Activated CD4-positive, alpha-beta T cell treated with anti-CD3 and anti-CD28 coated beads, Interleukin-2, amount 50 U/mL, for 24 hours (primary cell): Measurements from ENCODE around the gene DBF4.
"Not testable (repeated sequence)": the region's sequence is repeated elsewhere in the genome, so short reads cannot be mapped to it uniquely, and the experiment has no call there.

Experiments used
- DNase-seq, 2 donors: peaks; one replicate each; pipeline ENCODE4 v3.0.0-alpha.2; 2020; ENCODE audit warnings: low read depth in 1 of 2, low spot score in 1 of 2

DBF4 gene

DNA sequence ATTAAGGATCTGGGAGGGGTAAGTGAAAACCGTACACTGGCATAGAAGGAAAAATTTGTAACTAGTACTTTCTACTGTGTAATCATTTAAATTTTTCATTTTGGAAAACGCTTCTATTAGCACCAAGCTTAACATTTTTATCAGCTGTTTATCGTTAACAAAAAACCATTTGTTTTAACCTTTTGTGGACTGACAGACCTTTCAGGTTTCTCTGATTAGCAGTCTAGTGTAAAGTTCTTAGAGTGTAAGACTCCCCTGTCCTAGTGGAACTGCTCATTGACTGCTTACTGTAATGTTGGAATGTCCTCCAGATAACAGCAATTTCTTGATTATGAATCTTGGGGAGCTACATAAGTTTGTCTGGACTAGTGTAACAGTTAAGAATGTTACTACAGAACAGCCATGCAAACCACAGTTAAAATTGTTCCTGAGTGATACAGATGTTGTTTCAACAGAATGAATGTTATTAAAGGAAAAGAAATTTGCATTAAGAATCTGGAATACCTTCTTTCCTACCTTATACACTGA, 2.0 kb downstream of the DBF4 start:
- DNase-seq = no peak

DNA sequence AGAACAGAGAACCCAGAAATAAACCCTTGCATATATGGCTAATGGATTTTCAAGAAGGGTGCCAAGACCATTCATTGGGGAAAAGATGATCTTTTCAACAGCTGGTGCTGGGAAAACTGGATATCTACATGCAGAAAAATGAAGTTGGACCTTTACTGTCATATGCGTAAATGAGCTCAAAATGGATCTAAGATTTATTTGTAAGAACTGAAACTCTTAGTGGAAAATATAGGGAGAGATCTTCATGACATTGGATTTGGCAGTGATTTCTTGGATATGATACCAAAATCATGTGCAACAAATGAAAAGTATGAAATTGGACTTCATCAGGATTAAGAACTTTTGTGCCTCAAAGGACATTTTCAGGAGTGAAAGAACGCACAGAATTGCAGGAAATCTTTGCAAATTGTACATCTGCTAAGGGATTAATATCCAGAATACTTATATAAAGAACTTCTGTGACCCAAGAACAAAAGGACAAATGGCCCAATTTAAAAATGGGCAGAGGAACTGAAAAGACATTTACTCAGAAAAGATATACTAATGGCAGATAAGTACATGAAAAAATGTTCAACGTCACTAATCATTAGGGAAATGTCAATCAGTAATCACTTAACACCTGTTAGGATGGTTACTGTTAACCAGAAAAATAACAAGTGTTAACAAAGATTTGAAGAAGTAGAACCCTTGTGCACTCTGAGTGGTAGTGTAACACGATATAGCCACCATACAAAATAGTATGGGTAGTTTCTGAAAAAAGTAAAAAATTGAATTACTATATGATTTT, 6.1 kb downstream of the DBF4 start:
- DNase-seq = no peak

DNA sequence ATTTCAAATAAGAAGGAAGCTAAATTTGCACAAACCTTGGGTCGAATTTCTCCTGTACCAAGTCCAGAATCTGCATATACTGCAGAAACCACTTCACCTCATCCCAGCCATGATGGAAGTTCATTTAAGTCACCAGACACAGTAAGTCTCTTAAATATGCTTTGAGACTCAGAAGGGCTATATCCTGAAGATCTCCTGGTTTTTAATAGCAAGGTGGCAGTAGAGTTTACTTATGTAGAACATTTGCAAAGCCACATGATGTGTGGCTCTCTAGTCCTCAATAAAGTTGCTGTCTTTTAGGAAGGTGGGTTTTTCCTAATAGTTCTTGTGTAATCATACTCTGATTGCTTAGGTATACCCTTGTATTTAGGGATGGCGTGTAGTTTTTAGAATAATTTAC, 8.7 kb downstream of the DBF4 start:
- DNase-seq = no peak

DNA sequence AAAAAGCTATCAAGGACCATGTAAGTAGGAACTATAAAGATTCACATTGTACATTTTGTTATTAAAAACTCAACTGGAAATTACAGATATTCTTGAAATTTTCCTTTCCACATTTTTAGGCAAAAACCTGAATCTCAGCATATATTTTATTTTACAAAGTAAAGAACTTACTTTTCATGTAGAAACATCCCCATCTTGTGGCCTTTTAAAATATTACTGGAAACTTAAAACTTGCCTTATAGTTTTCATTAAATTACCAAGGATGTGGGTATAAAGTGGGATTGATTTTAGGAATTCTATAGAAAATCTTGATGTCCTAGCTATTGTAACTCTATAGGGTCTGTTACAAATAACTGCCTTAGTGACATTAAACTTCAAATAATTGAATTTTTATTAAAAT, 10.6 kb downstream of the DBF4 start:
- DNase-seq = no peak

DNA sequence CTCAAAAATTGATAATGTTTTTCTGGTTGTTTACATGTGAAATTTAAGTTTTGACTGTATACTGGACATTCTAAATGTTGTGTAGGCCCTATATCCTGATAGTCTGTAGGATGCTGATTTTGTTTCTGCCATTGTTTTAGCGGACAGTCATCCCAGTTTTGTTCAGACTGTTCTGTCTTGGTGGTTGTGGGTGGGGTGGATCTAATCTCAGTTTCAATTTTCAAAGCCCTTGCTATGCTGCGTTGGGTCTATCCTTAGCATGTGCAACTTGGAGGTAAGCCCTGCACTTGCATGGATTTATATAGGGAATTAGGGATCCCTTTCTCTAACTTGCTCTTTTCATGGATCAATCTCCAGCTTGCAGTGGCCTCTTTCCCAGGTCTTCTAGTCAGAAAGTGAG, 19.1 kb downstream of the DBF4 start:
- DNase-seq = no peak

DNA sequence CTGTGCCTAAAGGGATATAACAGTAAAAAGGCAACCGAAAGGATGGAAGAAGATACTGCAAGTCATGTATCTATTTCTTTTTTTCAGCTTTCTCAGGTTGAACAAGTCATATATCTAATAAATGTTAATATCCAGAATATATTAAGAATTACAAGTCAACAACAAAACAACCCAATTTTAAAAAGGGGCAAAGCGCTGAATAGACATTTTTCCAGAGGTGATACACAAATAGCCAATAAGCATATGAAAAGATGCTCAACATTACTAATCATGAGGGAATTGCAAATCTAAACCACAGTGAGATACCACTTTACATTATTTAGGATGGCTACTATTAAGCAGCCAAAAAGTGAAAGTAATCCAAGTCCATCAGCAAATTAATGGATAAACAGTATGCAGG, 23.0 kb downstream of the DBF4 start:
- no peak for DNase-seq

DNA sequence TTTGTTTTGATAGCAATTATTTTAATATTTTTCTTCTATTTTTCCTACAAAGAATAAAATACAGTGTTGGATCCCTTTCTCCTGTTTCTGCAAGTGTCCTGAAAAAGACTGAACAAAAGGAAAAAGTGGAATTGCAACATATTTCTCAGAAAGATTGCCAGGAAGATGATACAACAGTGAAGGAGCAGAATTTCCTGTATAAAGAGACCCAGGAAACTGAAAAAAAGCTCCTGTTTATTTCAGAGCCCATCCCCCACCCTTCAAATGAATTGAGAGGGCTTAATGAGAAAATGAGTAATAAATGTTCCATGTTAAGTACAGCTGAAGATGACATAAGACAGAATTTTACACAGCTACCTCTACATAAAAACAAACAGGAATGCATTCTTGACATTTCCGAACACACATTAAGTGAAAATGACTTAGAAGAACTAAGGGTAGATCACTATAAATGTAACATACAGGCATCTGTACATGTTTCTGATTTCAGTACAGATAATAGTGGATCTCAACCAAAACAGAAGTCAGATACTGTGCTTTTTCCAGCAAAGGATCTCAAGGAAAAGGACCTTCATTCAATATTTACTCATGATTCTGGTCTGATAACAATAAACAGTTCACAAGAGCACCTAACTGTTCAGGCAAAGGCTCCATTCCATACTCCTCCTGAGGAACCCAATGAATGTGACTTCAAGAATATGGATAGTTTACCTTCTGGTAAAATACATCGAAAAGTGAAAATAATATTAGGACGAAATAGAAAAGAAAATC, 31.0 kb downstream of the DBF4 start:
- not testable (repeated sequence) for DNase-seq

DNA sequence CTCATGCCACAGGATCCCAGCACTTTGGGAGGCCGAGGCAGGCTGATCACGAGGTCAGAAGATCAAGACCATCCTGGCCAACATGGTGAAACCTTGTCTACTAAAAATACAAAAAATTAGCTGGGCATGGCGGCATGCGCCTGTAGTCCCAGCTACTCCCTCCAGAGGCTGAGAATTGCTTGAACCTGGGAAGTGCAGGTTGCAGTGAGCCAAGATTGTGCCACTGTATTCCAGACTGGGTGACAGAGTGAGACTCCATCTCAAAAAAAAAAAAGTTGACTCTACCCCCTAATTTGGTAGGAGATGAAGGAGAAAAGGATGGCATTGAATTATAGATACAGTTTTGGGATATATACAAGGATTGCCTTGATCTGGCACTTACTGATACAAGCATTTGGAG, 32.5 kb downstream of the DBF4 start:
- not testable (repeated sequence) for DNase-seq

DNA sequence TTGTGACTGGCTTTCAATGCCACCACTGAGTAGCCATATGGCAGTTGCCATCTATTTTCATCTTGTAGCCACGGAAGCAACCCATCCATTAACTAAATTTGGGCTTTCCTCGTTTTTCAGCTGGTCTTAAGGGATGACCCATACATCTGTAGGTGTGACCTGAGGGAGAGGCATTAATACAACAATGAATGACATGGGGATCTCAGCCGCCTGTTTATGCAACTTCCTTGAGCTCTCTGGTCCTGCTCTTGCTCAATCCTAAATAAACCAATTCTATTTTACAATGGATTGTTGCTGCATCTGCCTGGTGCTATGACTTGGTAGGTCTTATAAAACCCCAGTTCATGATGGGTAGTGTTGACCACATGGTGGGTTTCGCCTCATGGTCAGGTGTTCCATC, 35.8 kb downstream of the DBF4 start:
- no peak for DNase-seq

DNA sequence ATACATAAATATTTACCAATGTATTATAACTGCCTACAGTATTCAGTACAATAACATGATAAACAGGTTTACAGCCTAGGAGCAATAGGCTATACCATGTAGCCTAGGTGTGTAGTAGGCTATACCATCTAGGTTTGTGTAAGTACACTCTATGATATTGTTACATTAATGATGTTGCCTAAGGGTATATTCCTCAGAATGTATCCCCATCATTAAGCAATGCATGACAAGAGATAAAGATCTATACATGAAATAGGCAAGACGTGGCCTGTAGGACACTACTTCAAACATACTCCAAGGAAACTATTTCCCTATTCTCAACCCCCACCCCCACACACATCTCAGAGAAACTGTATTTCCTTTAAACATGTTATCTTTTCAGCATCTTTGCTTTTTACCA, 42.4 kb downstream of the DBF4 start:
- no peak for DNase-seq

DNA sequence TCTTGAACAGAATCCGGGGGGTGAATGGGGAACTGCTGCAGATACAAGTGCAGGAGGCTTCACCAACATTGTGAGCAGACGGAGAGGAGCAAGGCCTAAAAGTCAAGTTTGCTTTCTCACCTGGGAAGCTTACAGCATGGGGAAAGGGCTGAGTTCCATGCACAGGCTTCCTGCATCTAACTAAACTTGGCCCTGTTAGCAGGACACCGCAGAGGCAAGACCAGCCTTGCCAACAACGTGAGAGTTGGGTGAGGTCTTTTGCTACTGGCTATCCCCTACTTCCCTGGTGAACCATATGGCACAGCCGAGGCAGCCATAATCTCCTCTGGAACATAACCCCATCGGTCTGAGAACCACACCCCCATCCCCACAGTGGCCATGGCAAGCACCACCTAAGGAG, 43.6 kb downstream of the DBF4 start:
- no peak for DNase-seq

DNA sequence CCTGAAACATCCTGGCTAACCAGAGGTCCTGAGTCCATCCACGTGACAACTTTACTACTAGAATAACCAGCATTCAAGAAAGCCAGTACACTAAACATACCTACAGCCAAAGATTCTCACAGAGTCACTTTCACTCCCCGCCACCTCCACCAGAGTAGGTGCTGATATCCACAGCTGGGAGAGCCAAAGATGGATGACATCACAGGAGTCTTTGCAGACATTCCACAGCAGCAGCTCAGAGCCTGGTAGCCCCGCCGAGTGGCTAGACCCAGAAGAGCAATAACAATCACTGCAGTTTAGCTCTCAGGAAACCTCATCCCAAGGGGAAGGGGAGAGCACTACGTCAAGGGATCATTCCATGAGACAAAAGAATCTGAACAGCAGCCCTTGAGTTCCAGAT, 44.3 kb downstream of the DBF4 start:
- no peak for DNase-seq

DNA sequence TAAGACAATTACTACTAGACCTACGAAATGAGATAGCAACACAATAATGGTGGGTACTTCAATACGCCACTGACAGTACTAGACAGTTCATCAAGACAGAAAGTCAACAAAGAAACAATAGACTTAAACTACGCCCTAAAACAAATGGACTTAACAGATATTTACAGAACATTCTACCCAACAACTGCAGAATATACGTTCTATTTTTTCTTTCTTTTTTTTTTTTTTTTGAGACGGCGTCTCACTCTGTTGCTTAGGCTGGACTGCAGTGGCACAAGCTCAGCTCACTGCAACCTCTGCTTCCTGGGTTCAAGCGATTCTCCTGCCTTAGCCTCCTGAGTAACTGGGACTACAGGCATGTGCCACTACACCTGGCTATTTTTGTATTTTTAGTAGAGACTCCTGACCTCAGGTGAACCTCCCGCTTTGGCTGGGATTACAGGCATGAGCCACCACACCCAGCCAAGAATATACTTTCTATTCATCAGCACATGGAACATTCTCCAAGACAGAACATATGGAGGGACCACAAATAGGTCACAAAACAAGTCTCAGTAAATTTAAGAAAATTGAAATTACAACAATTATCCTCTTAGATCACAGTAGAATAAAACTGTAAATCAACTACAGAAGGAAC, 46.6 kb downstream of the DBF4 start:
- DNase-seq = not testable (repeated sequence)

DNA sequence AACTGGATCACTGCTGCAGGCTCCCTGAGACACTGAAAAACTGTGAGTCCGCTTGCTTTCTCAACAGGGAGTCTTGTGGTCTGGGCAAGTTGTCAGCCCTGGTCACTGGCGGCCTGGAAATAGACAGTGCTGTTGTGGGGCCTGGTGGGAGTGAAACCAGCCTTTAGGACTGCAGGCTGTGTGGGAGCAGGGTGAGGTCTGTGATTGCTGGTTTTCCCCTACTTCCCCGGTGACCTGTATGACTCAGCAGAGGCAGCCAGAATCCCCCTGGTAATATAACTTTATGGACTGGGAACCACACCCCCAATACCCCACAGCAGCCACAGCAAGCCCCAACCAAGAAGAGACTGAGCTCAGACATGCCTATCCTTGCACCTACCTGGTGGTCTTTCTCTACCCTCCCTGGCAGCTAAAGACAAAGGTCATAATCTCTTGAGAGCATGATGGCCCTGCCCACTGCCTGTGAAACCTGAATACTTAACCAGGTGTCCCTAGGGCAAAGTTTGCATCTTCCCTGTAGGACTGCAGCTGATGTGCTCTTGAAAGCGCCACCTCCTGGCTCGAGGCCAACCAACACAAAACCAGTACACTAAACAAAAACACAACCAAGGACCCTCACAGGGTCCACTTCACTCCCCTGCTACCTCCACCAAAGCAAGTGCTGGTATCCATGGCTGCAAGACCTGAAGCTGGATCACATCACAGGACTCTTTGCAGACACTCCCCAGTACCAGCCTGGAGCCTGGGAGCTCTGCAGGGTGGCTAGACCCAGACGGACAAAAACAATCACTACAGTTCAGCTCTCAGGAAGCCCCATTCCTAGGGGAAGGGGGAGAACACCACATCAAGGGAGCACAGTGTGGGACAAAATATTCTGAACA, 50.5 kb downstream of the DBF4 start:
- DNase-seq = no peak

DNA sequence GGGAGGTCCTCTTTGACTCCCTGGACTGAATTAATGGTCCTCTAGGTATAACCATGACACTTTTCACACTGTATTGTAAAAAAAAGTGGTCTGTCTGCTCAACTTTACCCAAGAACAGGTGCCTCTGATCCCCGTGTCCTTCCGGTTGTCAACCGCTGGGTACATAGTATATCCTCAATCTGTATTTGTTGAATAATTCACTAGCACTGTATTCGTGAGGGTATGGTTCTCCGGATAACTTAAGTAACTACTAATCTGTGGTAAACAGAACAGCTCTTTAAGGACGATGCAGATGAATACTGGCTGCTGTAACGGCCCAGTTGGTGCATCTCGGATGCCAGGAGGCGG, 57.3 kb downstream of the DBF4 start:
- no peak for DNase-seq

DNA sequence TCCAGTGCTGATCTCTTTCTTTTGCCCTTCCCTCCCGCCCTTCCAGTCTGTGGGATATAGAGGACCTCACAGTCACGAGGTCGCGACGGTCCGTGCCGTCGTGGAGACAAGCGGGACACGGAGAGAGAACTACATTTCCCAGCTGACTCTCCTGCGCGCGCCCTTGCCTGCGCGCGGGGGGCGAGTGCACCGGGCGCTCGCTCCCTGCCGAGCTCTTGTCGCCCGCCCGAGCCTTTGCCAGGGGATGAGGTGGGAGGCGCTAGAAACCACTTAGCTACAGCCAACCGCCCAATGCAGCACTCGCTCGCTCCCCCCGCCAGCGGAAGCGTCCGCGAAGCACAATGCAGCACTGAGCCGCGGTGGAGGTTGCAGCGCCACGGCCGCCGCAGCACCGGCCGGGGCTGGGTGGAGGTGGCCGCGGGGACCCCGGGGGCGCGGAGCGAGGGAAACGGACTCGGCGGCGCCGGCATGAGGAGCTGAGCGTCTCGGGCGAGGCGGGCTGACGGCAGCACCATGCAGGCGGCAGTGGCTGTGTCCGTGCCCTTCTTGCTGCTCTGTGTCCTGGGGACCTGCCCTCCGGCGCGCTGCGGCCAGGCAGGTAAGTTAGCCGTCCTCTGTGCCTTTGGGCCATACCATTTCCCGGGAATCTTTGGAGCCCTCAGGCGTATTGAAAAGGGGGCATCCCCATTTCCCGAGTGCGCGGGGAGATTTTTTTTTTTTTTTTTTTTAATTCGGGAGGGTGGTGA, 57.8 kb downstream of the DBF4 start, which contains the start of gene ADAM22:
Gene ADAM22, plus strand, starts transcription at position 299 of the 746 bp plus-strand sequence. Its CDS starts 215 bp downstream, at position 514.
- peak; percentile 46 to 56 for DNase-seq

DNA sequence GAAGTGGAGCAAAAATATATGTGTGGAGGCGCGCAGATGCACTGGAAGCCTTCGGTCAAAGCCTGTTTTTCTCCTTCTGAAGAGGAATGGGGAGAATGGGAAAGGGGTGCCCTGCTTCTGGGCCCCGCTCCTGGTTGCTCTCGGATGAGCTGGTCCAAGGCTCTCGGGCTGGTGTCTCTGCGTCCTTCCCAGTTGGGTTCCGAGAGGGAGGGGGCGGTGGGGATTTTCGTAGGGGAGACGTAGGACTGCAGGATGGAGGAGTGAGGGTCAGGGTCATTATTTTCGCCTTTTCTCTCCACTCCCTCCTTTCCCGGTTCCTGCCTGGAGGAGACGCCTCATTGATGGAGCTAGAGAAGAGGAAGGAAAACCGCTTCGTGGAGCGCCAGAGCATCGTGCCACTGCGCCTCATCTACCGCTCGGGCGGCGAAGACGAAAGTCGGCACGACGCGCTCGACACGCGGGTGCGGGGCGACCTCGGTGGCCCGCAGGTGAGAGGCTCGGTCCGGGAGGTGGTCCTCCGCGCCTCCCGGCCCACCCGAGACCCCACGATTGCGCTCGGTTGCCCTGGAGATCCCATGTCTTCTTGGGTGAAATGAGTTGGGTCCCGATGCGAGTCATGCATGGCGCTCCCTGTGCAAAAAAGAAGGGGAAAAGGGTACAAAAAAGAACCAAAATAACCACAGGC, 58.5 kb downstream of the DBF4 start:
- DNase-seq = no peak

DNA sequence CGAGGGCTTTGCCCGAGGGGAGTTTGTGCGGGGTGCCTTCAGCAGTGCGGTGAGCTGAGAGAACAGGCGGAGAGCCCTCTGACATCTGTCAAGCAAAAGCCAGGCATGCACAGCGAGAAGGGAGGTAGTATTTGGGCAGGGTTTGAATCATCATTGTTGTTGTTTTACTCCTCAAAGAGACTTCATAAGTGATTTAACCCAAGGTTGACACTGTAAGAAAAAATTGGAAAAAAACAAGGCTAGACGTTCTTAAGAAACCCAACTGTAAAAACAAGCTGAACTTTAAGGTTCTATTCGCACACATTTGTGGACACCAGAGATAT, 59.1 kb downstream of the DBF4 start:
- DNase-seq = no peak

DNA sequence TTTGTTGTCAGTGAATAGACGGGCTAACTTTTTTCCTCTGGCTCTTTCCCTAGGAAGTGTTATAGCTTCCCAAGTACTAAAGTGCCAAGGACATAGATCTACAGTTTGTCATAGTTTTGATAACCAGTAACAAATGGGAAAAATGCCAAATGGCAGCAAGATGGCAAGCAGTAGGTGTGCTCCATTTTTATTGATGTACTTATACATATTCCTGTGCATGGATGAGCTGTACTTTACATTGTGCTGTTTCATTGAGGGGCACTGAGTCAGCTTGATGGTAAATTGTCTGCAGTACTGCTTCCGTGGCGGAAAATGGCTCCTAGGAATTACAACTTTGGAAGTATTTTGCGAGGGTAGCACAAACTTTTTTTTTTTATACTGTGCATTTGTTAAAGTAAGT, 64.8 kb downstream of the DBF4 start:
- DNase-seq = no peak

DNA sequence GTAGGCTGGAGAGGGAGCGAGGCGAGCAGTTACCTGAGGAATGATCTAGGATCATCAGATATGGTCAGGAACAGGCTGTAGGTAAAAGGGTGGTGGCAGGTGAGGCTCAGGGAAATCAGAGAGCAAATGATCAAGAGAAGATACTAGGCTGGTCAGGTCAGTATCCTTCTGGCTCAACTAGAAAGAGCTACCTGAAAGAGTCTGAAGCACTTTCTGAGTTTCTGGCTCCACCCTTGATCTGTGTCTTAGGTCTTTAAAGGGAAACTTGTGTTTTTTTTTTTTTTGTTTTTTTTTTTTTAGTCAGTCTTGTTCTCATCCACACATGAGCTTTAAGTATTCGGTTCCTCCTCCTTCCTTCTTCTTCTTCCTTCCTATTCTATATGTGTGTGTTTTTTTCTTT, 68.3 kb downstream of the DBF4 start:
- DNase-seq = no peak
